ENCODE measurements around the gene GJA5.

Gene GJA5

GRCh38 chr1:147781056-147781471 is 20.7 kb upstream of the GJA5 start:
- no peak for DNase-seq (ENCODE audit: low read depth in 1 of 2, low spot score in 1 of 2)
- in situ Hi-C loops (cut with HindIII; ENCODE audit: low pct_unique_long_range_greater_than_20kb, low sequenced_read_pairs), result no loop called here
- no peak for TF ChIP-seq JUND (IDR thresholded peaks at IDR 0.05; ENCODE audit: low read depth)

- no peak for TF ChIP-seq JUND (IDR thresholded peaks at IDR 0.05; ENCODE audit: low read depth)
- DNase-seq (ENCODE audit: low read depth in 1 of 2, low spot score in 1 of 2), result no peak
- in situ Hi-C loops (cut with HindIII; ENCODE audit: low pct_unique_long_range_greater_than_20kb, low sequenced_read_pairs), result no loop called here
These were observed 17.3 kb upstream of the GJA5 start for GRCh38 chr1:147777694-147778093.

GRCh38 chr1:147773215-147773715 is 12.9 kb upstream of the GJA5 start:
- in situ Hi-C loops (cut with HindIII; ENCODE audit: low pct_unique_long_range_greater_than_20kb, low sequenced_read_pairs), result no loop called here
- TF ChIP-seq JUND (IDR thresholded peaks at IDR 0.05; ENCODE audit: low read depth), result no peak
- DNase-seq (ENCODE audit: low read depth in 1 of 2, low spot score in 1 of 2), result no peak

GRCh38 chr1:147772570-147772969 is 12.2 kb upstream of the GJA5 start:
- DNase-seq (ENCODE audit: low read depth in 1 of 2, low spot score in 1 of 2), result no peak
- in situ Hi-C loops (cut with HindIII; ENCODE audit: low pct_unique_long_range_greater_than_20kb, low sequenced_read_pairs), result no loop called here
- no peak for TF ChIP-seq JUND (IDR thresholded peaks at IDR 0.05; ENCODE audit: low read depth)

GRCh38 chr1:147771226-147772125 is 11.1 kb upstream of the GJA5 start:
- in situ Hi-C loops (cut with HindIII; ENCODE audit: low pct_unique_long_range_greater_than_20kb, low sequenced_read_pairs), result no loop called here
- no peak for DNase-seq (ENCODE audit: low read depth in 1 of 2, low spot score in 1 of 2)
- TF ChIP-seq JUND (IDR thresholded peaks at IDR 0.05; ENCODE audit: low read depth), result no peak

GRCh38 chr1:147769106-147769505 is 8.7 kb upstream of the GJA5 start:
- no peak for DNase-seq (ENCODE audit: low read depth in 1 of 2, low spot score in 1 of 2)
- TF ChIP-seq JUND (IDR thresholded peaks at IDR 0.05; ENCODE audit: low read depth), result no peak
- in situ Hi-C loops (cut with HindIII; ENCODE audit: low pct_unique_long_range_greater_than_20kb, low sequenced_read_pairs), result no loop called here

GRCh38 chr1:147768582-147768981 is 8.2 kb upstream of the GJA5 start:
- in situ Hi-C loops (cut with HindIII; ENCODE audit: low pct_unique_long_range_greater_than_20kb, low sequenced_read_pairs), result no loop called here
- TF ChIP-seq JUND (IDR thresholded peaks at IDR 0.05; ENCODE audit: low read depth), result no peak

GRCh38 chr1:147768101-147768500 is 7.7 kb upstream of the GJA5 start:
- no peak for DNase-seq (ENCODE audit: low read depth in 1 of 2, low spot score in 1 of 2)
- in situ Hi-C loops (cut with HindIII; ENCODE audit: low pct_unique_long_range_greater_than_20kb, low sequenced_read_pairs), result no loop called here
- no peak for TF ChIP-seq JUND (IDR thresholded peaks at IDR 0.05; ENCODE audit: low read depth)

More at GRCh38 chr1:147768582-147768981, 8.2 kb upstream of the GJA5 start:
- DNase-seq (ENCODE audit: low read depth in 1 of 2, low spot score in 1 of 2), result no peak

- in situ Hi-C loops (cut with HindIII; ENCODE audit: low pct_unique_long_range_greater_than_20kb, low sequenced_read_pairs), result no loop called here
- peak in 1 of 2 experiments; percentile 34 for DNase-seq (ENCODE audit: low read depth in 1 of 2, low spot score in 1 of 2)
- no peak for TF ChIP-seq JUND (IDR thresholded peaks at IDR 0.05; ENCODE audit: low read depth)
These were observed 2.0 kb upstream of the GJA5 start for GRCh38 chr1:147762233-147763024.

- in situ Hi-C loops (cut with HindIII; ENCODE audit: low pct_unique_long_range_greater_than_20kb, low sequenced_read_pairs), result no loop called here
- no peak for TF ChIP-seq JUND (IDR thresholded peaks at IDR 0.05; ENCODE audit: low read depth)
- DNase-seq (ENCODE audit: low read depth in 1 of 2, low spot score in 1 of 2), result no peak
These were observed 1.9 kb downstream of the GJA5 start for GRCh38 chr1:147758379-147759100.

- DNase-seq (ENCODE audit: low read depth in 1 of 2, low spot score in 1 of 2), result peak in 1 of 2 experiments; percentile 82
- TF ChIP-seq JUND (IDR thresholded peaks at IDR 0.05; ENCODE audit: low read depth), result no peak
- in situ Hi-C loops (cut with HindIII; ENCODE audit: low pct_unique_long_range_greater_than_20kb, low sequenced_read_pairs), result no loop called here
These were observed 3.1 kb downstream of the GJA5 start for GRCh38 chr1:147757015-147757990.
